ENCODE measurements around the gene ATP1A1.

ATP1A1 gene

GRCh38 chr1:116392717-116393404, 19.8 kb downstream of the ATP1A1 start:
- no peak for FAIRE-seq

GRCh38 chr1:116393792-116394191, 20.7 kb downstream of the ATP1A1 start:
- no peak for FAIRE-seq

- no peak for FAIRE-seq
Observed at GRCh38 chr1:116394270-116394669, 21.2 kb downstream of the ATP1A1 start.

GRCh38 chr1:116396769-116397168, 23.7 kb downstream of the ATP1A1 start:
- no peak for FAIRE-seq

- FAIRE-seq, result no peak
Observed at GRCh38 chr1:116397728-116398127, 24.7 kb downstream of the ATP1A1 start.

GRCh38 chr1:116400780-116401179, 27.7 kb downstream of the ATP1A1 start:
- no peak for FAIRE-seq

- FAIRE-seq, result no peak
Observed at GRCh38 chr1:116401646-116402176, 28.7 kb downstream of the ATP1A1 start.

GRCh38 chr1:116402333-116402732, 29.3 kb downstream of the ATP1A1 start:
- no peak for FAIRE-seq

- no peak for FAIRE-seq
Observed at GRCh38 chr1:116403496-116404136, 30.6 kb downstream of the ATP1A1 start.

GRCh38 chr1:116404699-116405098, 31.7 kb downstream of the ATP1A1 start:
- FAIRE-seq, result no peak

- FAIRE-seq, result no peak
Observed at GRCh38 chr1:116405241-116406135, 32.4 kb downstream of the ATP1A1 start.

- no peak for FAIRE-seq
Observed at GRCh38 chr1:116407033-116407432, 34.0 kb downstream of the ATP1A1 start.

GRCh38 chr1:116408193-116408592, 35.1 kb downstream of the ATP1A1 start:
- no peak for FAIRE-seq

- FAIRE-seq, result no peak
Observed at GRCh38 chr1:116408803-116409720, 36.0 kb downstream of the ATP1A1 start.

GRCh38 chr1:116409751-116410191, 36.7 kb downstream of the ATP1A1 start:
- FAIRE-seq, result no peak

- no peak for FAIRE-seq
Observed at GRCh38 chr1:116411784-116412479, 38.9 kb downstream of the ATP1A1 start.

- no peak for FAIRE-seq
Observed at GRCh38 chr1:116412480-116412798, 39.4 kb downstream of the ATP1A1 start.

GRCh38 chr1:116412898-116413297, 39.9 kb downstream of the ATP1A1 start:
- FAIRE-seq, result no peak

GRCh38 chr1:116413414-116413813, 40.4 kb downstream of the ATP1A1 start:
- FAIRE-seq, result no peak

GRCh38 chr1:116414364-116414763, 41.3 kb downstream of the ATP1A1 start:
- FAIRE-seq, result no peak

GRCh38 chr1:116415200-116415698, 42.2 kb downstream of the ATP1A1 start:
- FAIRE-seq, result no peak

Data from TTC549 (cell line).